GM12874 (cell line): ENCODE data around the gene EYA2.

Experiments used
- TF ChIP-seq, protein P1 (sequence below): IDR thresholded peaks from 2 replicates; pipeline ENCODE4 v1.5.1; 2011; ENCODE audit warnings: low read depth, mild to moderate bottlenecking, control low read depth, low read length, moderate library complexity; ENCODE audit not compliant: insufficient read depth

The EYA2 gene

DNA sequence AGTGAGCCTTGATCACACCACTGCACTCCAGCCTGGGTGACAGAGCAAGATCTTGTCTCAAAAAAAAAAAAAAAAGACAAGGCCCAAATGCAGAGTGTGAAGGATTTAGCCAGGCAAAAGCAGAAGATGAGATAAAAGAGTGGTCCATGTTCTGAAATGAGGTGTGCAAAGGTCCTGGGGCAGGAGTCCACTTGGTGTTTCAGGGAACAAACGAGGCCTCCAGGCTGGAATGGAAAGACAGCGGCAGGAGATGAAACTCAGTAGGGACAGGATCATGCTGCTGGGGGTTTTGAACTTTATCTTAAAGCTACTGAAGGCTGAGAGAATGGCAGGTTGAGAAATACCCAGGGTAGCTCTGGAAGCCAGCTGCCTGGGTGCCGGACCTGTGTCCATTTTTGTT lies 283.6 kb downstream of the EYA2 start:
- TF ChIP-seq, protein P1, sequence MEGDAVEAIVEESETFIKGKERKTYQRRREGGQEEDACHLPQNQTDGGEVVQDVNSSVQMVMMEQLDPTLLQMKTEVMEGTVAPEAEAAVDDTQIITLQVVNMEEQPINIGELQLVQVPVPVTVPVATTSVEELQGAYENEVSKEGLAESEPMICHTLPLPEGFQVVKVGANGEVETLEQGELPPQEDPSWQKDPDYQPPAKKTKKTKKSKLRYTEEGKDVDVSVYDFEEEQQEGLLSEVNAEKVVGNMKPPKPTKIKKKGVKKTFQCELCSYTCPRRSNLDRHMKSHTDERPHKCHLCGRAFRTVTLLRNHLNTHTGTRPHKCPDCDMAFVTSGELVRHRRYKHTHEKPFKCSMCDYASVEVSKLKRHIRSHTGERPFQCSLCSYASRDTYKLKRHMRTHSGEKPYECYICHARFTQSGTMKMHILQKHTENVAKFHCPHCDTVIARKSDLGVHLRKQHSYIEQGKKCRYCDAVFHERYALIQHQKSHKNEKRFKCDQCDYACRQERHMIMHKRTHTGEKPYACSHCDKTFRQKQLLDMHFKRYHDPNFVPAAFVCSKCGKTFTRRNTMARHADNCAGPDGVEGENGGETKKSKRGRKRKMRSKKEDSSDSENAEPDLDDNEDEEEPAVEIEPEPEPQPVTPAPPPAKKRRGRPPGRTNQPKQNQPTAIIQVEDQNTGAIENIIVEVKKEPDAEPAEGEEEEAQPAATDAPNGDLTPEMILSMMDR = no peak

DNA sequence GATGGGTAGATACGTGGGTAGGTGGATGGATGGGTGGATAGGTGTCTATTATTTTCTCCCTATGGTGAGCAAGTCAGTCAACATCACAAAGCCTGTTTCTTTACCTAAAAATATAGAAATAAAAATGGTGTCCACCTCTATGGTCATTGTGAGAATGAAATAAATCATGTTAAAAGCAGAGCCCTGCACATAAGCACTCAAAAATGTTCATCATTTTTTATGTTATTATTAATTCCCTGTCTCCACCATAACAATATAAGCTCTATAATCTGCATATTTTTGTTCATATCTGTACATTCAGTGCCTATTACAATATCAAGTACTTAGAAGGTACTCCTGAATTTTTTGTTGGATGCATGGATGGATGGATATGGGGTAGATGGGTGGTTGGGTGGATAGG lies 284.2 kb downstream of the EYA2 start:
- TF ChIP-seq, protein P1 = no peak

DNA sequence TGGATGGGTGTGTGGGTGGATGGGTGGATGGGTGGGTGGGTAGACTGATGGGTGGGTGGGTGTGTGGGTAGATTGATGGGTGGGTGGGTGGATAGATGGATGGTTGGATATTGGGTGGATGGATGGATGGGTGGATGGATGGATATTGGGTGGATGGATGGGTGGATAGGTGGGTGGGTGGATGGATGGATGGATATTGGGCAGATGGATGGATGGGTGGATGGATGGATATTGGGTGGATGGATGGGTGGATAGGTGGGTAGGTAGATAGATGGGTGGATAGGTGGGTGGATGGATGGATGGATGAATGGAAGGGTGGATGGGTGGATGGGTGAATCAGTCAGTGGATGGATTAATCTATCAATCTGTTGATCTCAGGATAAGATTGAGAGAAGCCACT lies 284.6 kb downstream of the EYA2 start:
- TF ChIP-seq, protein P1 = no peak

GRCh38 chr20:47181056-47181862 lies 286.6 kb downstream of the EYA2 start:
- TF ChIP-seq, protein P1 = no peak

- TF ChIP-seq, protein P1 = no peak
These were observed 288.7 kb downstream of the EYA2 start for GRCh38 chr20:47183367-47183766.

DNA sequence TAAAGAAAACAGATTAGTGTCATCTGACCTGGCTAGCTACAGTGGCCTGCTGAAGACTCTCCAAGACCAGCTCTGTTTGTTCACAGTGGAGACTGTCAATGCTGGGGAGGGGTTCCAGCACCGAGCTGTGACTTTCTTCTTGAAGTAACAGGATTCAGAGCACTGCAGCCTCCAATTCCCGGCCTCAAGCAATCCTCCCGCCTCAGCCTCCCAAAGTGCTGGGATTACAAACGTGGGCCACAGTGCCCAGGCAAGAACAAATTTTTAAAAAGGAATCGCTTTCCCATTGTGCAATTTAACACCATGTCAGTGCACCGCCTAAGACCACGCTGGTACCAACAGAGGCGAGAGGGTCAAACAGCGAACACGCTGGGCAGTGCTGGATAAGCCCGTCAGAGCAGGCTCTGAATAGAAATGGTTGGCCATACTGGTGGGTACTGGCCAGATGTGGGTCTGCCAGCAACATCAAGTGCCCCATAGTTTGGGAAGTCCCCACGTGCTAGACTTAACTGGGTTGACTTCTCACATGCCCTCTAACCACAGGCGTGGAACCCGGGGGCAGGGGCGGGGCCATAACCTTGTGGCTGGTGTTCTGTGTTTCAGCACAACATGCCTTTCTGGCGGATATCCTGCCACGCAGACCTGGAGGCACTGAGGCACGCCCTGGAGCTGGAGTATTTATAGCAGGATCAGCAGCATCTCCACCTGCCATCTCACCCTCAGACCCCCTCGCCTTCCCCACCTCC lies 293.0 kb downstream of the EYA2 start:
- TF ChIP-seq, protein P1 = no peak

DNA sequence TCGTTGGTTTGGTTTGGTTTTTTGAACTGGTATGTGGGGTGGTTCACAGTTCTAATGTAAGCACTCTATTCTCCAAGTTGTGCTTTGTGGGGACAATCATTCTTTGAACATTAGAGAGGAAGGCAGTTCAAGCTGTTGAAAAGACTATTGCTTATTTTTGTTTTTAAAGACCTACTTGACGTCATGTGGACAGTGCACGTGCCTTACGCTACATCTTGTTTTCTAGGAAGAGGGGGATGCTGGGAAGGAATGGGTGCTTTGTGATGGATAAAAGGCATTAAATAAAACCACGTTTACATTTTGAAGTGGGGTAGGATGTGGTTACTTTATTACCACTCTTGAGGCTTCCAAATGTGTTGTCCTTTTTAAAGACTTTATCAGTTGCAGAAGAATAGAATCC lies 293.9 kb downstream of the EYA2 start:
- TF ChIP-seq, protein P1 = no peak
